ENCODE data around the gene MYO1D. TPM values are rescaled to one million over a fixed set of nuclear protein-coding genes. Genes with fewer than 3 reads are reported as not detected.
"Not testable (repeated sequence)": the region's sequence is repeated elsewhere in the genome, so short reads cannot be mapped to it uniquely, and the experiment has no call there.

The MYO1D gene
- total RNA-seq, 1 experiment from 2014 or later, result 5.6 TPM

- not testable (repeated sequence) for H3K27ac ChIP-seq (ENCODE audit: low read length); H3K27me3 ChIP-seq (ENCODE audit: low read length); H3K9me3 ChIP-seq (ENCODE audit: low read length); H3K4me3 ChIP-seq (ENCODE audit: low read length); DNase-seq; H4K20me1 ChIP-seq (ENCODE audit: insufficient read depth, low read depth, low read length); H3K36me3 ChIP-seq (ENCODE audit: insufficient read depth, low read length); H3K9ac ChIP-seq (ENCODE audit: low read length); H3K4me1 ChIP-seq (ENCODE audit: low read length); H3K79me2 ChIP-seq (ENCODE audit: low read length); H3K9me2 ChIP-seq (replicated peaks; ENCODE audit: insufficient read depth, low read length); H3K4me2 ChIP-seq (ENCODE audit: low read depth, low read length, poor library complexity, severe bottlenecking); H2AFZ ChIP-seq (ENCODE audit: low read length)
Observed at GRCh38 chr17:32739151-32739550, 137.8 kb downstream of the MYO1D start.

- no peaks in the 10 kb centered on the region for H4K20me1 ChIP-seq (ENCODE audit: insufficient read depth, low read depth, low read length)
- H3K4me3 ChIP-seq (ENCODE audit: low read length), result no peak overlapping the region
- DNase-seq, result no peak
- no peaks in the 10 kb centered on the region for H3K9me2 ChIP-seq (replicated peaks; ENCODE audit: insufficient read depth, low read length)
- H3K9ac ChIP-seq (ENCODE audit: low read length), result no peak overlapping the region
- H2AFZ ChIP-seq (ENCODE audit: low read length), result no peak overlapping the region
- H3K9me3 ChIP-seq (ENCODE audit: low read length), result no peaks in the 10 kb centered on the region
- no peak overlapping the region for H3K27ac ChIP-seq (ENCODE audit: low read length)
- H3K4me2 ChIP-seq (ENCODE audit: low read depth, low read length, poor library complexity, severe bottlenecking), result no peak overlapping the region
- no peaks in the 10 kb centered on the region; the same call in 1 of the 2 replicates for H3K27me3 ChIP-seq (ENCODE audit: low read length)
- no peaks in the 10 kb centered on the region for H3K4me1 ChIP-seq (ENCODE audit: low read length)
- H3K79me2 ChIP-seq (ENCODE audit: low read length), result no peaks in the 10 kb centered on the region
- no peaks in the 10 kb centered on the region for H3K36me3 ChIP-seq (ENCODE audit: insufficient read depth, low read length)
Observed at GRCh38 chr17:32733401-32733800, 143.5 kb downstream of the MYO1D start.

- no peak overlapping the region for H3K4me3 ChIP-seq (ENCODE audit: low read length)
- H2AFZ ChIP-seq (ENCODE audit: low read length), result no peak overlapping the region
- H3K9ac ChIP-seq (ENCODE audit: low read length), result no peak overlapping the region
- no peaks in the 10 kb centered on the region for H3K9me2 ChIP-seq (replicated peaks; ENCODE audit: insufficient read depth, low read length)
- H3K36me3 ChIP-seq (ENCODE audit: insufficient read depth, low read length), result no peaks in the 10 kb centered on the region
- no peaks in the 10 kb centered on the region for H3K4me1 ChIP-seq (ENCODE audit: low read length)
- no peaks in the 10 kb centered on the region for H3K9me3 ChIP-seq (ENCODE audit: low read length)
- no peak overlapping the region for H3K4me2 ChIP-seq (ENCODE audit: low read depth, low read length, poor library complexity, severe bottlenecking)
- no peaks in the 10 kb centered on the region for H3K79me2 ChIP-seq (ENCODE audit: low read length)
- H3K27ac ChIP-seq (ENCODE audit: low read length), result no peak overlapping the region
- DNase-seq, result no peak
- H4K20me1 ChIP-seq (ENCODE audit: insufficient read depth, low read depth, low read length), result no peaks in the 10 kb centered on the region
- no peaks in the 10 kb centered on the region; the same call in 1 of the 2 replicates for H3K27me3 ChIP-seq (ENCODE audit: low read length)
Observed at GRCh38 chr17:32732900-32733299, 144.0 kb downstream of the MYO1D start.

- H2AFZ ChIP-seq (ENCODE audit: low read length), result no peak overlapping the region
- no peak overlapping the region for H3K4me3 ChIP-seq (ENCODE audit: low read length)
- no peak overlapping the region for H3K27ac ChIP-seq (ENCODE audit: low read length)
- H3K4me1 ChIP-seq (ENCODE audit: low read length), result no peaks in the 10 kb centered on the region
- H3K9ac ChIP-seq (ENCODE audit: low read length), result no peak overlapping the region
- H3K9me2 ChIP-seq (replicated peaks; ENCODE audit: insufficient read depth, low read length), result no peaks in the 10 kb centered on the region
- H3K9me3 ChIP-seq (ENCODE audit: low read length), result no peaks in the 10 kb centered on the region
- H3K27me3 ChIP-seq (ENCODE audit: low read length), result no peaks in the 10 kb centered on the region; the same call in 1 of the 2 replicates
- H3K79me2 ChIP-seq (ENCODE audit: low read length), result no peaks in the 10 kb centered on the region
- no peak for DNase-seq
- no peak overlapping the region for H3K4me2 ChIP-seq (ENCODE audit: low read depth, low read length, poor library complexity, severe bottlenecking)
- no peaks in the 10 kb centered on the region for H4K20me1 ChIP-seq (ENCODE audit: insufficient read depth, low read depth, low read length)
- no peaks in the 10 kb centered on the region for H3K36me3 ChIP-seq (ENCODE audit: insufficient read depth, low read length)
Observed at GRCh38 chr17:32732296-32732642, 144.7 kb downstream of the MYO1D start.

GRCh38 chr17:32731556-32732295 lies 145.2 kb downstream of the MYO1D start:
- Histone ChIP-seq H2AFZ (ENCODE audit: low read length) (no peak overlapping the region), H4K20me1 (ENCODE audit: insufficient read depth, low read depth, low read length) (no peaks in the 10 kb centered on the region), H3K4me1 (ENCODE audit: low read length) (no peaks in the 10 kb centered on the region), H3K9ac (ENCODE audit: low read length) (no peak overlapping the region), H3K36me3 (ENCODE audit: insufficient read depth, low read length) (no peaks in the 10 kb centered on the region), H3K4me2 (ENCODE audit: low read depth, low read length, poor library complexity, severe bottlenecking) (no peak overlapping the region), H3K9me3 (ENCODE audit: low read length) (no peaks in the 10 kb centered on the region), H3K27ac (ENCODE audit: low read length) (no peak overlapping the region), H3K9me2 (replicated peaks; ENCODE audit: insufficient read depth, low read length) (no peaks in the 10 kb centered on the region), H3K4me3 (ENCODE audit: low read length) (no peak overlapping the region), H3K79me2 (ENCODE audit: low read length) (no peaks in the 10 kb centered on the region), H3K27me3 (ENCODE audit: low read length) (no peaks in the 10 kb centered on the region; the same call in 1 of the 2 replicates)
- no peak for DNase-seq

GRCh38 chr17:32727681-32728080 lies 149.2 kb downstream of the MYO1D start:
- no peak overlapping the region for H3K4me3 ChIP-seq (ENCODE audit: low read length)
- no peak for DNase-seq

GRCh38 chr17:32725697-32726096 lies 151.2 kb downstream of the MYO1D start:
- Histone ChIP-seq H3K36me3 (ENCODE audit: insufficient read depth, low read length) (no peaks in the 10 kb centered on the region), H4K20me1 (ENCODE audit: insufficient read depth, low read depth, low read length) (no peaks in the 10 kb centered on the region), H3K27me3 (ENCODE audit: low read length) (no peaks in the 10 kb centered on the region), H3K4me3 (ENCODE audit: low read length) (no peak overlapping the region), H3K9me2 (replicated peaks; ENCODE audit: insufficient read depth, low read length) (no peaks in the 10 kb centered on the region), H3K27ac (ENCODE audit: low read length) (no peak overlapping the region), H3K9ac (ENCODE audit: low read length) (no peak overlapping the region), H3K4me1 (ENCODE audit: low read length) (no peaks in the 10 kb centered on the region), H3K9me3 (ENCODE audit: low read length) (no peaks in the 10 kb centered on the region), H3K4me2 (ENCODE audit: low read depth, low read length, poor library complexity, severe bottlenecking) (no peak overlapping the region), H2AFZ (ENCODE audit: low read length) (no peak overlapping the region), H3K79me2 (ENCODE audit: low read length) (no peaks in the 10 kb centered on the region)
- no peak for DNase-seq

More at GRCh38 chr17:32727681-32728080, 149.2 kb downstream of the MYO1D start:
- Histone ChIP-seq H3K27ac (ENCODE audit: low read length) (no peak overlapping the region), H4K20me1 (ENCODE audit: insufficient read depth, low read depth, low read length) (no peaks in the 10 kb centered on the region), H3K9ac (ENCODE audit: low read length) (no peak overlapping the region), H3K9me3 (ENCODE audit: low read length) (no peaks in the 10 kb centered on the region), H3K4me2 (ENCODE audit: low read depth, low read length, poor library complexity, severe bottlenecking) (no peak overlapping the region), H3K36me3 (ENCODE audit: insufficient read depth, low read length) (no peaks in the 10 kb centered on the region), H3K4me1 (ENCODE audit: low read length) (no peaks in the 10 kb centered on the region), H3K9me2 (replicated peaks; ENCODE audit: insufficient read depth, low read length) (no peaks in the 10 kb centered on the region), H2AFZ (ENCODE audit: low read length) (no peak overlapping the region), H3K27me3 (ENCODE audit: low read length) (no peaks in the 10 kb centered on the region; the same call in 1 of the 2 replicates), H3K79me2 (ENCODE audit: low read length) (no peaks in the 10 kb centered on the region)

GRCh38 chr17:32723310-32723955 lies 153.5 kb downstream of the MYO1D start:
- no peaks in the 10 kb centered on the region for H4K20me1 ChIP-seq (ENCODE audit: insufficient read depth, low read depth, low read length)
- no peak overlapping the region for H2AFZ ChIP-seq (ENCODE audit: low read length)
- H3K36me3 ChIP-seq (ENCODE audit: insufficient read depth, low read length), result no peaks in the 10 kb centered on the region

More at GRCh38 chr17:32723310-32723955, 153.5 kb downstream of the MYO1D start:
- Histone ChIP-seq H3K27me3 (ENCODE audit: low read length) (no peaks in the 10 kb centered on the region), H3K4me1 (ENCODE audit: low read length) (no peaks in the 10 kb centered on the region), H3K79me2 (ENCODE audit: low read length) (no peaks in the 10 kb centered on the region), H3K9me3 (ENCODE audit: low read length) (no peaks in the 10 kb centered on the region), H3K9ac (ENCODE audit: low read length) (no peak overlapping the region), H3K9me2 (replicated peaks; ENCODE audit: insufficient read depth, low read length) (no peaks in the 10 kb centered on the region), H3K4me3 (ENCODE audit: low read length) (no peak overlapping the region), H3K4me2 (ENCODE audit: low read depth, low read length, poor library complexity, severe bottlenecking) (no peak overlapping the region), H3K27ac (ENCODE audit: low read length) (no peak overlapping the region)
- DNase-seq, result no peak

Data from Karpas-422 (cell line).